HG02798 (cell line): Measurements from ENCODE around the gene CACNG5.

Source experiments
- ATAC-seq: cut with Tn5 transposase; IDR thresholded peaks from one replicate; pipeline ENCODE4 v1.9.1; 2021; ENCODE audit warnings: mild to moderate bottlenecking; ENCODE audit not compliant: unreplicated experiment, poor library complexity

Gene CACNG5

GRCh38 chr17:66819466-66819865 lies 15.5 kb upstream of the CACNG5 start:
- no peak for ATAC-seq

GRCh38 chr17:66822009-66822408 lies 12.9 kb upstream of the CACNG5 start:
- no peak for ATAC-seq

GRCh38 chr17:66826856-66827255 lies 8.1 kb upstream of the CACNG5 start:
- ATAC-seq: no peak

- no peak for ATAC-seq
These were observed 5.5 kb upstream of the CACNG5 start for GRCh38 chr17:66829386-66829864.

GRCh38 chr17:66829883-66830282 lies 5.0 kb upstream of the CACNG5 start:
- no peak for ATAC-seq

GRCh38 chr17:66830451-66830850 lies 4.5 kb upstream of the CACNG5 start:
- no peak for ATAC-seq

- ATAC-seq: no peak
These were observed 3.3 kb upstream of the CACNG5 start for GRCh38 chr17:66831383-66832210.

- no peak for ATAC-seq
These were observed 1.7 kb upstream of the CACNG5 start for GRCh38 chr17:66833201-66833600.

GRCh38 chr17:66834426-66834918 lies 445 bp upstream of the CACNG5 start:
- no peak for ATAC-seq

GRCh38 chr17:66835476-66835875 lies 559 bp downstream of the CACNG5 start:
- ATAC-seq: no peak

GRCh38 chr17:66836063-66837005 lies 1.4 kb downstream of the CACNG5 start:
- ATAC-seq: no peak

GRCh38 chr17:66837226-66837625 lies 2.3 kb downstream of the CACNG5 start:
- ATAC-seq: no peak

GRCh38 chr17:66837885-66838665 lies 3.2 kb downstream of the CACNG5 start:
- ATAC-seq: no peak

- ATAC-seq: no peak
These were observed 4.7 kb downstream of the CACNG5 start for GRCh38 chr17:66839616-66840015.

- ATAC-seq: no peak
These were observed 5.1 kb downstream of the CACNG5 start for GRCh38 chr17:66840061-66840460.

- no peak for ATAC-seq
These were observed 6.4 kb downstream of the CACNG5 start for GRCh38 chr17:66841328-66841727.

GRCh38 chr17:66841744-66842143 lies 6.8 kb downstream of the CACNG5 start:
- no peak for ATAC-seq

- no peak for ATAC-seq
These were observed 7.6 kb downstream of the CACNG5 start for GRCh38 chr17:66842505-66842904.

GRCh38 chr17:66842959-66843358 lies 8.0 kb downstream of the CACNG5 start:
- ATAC-seq: no peak

GRCh38 chr17:66843627-66844026 lies 8.7 kb downstream of the CACNG5 start:
- no peak for ATAC-seq
